C1 segment of cervical spinal cord (tissue), 14 donors: Measurements from ENCODE around the gene COTL1.
"Not testable (repeated sequence)": the region's sequence is repeated elsewhere in the genome, so short reads cannot be mapped to it uniquely, and the experiment has no call there.

Source experiments
- DNase-seq, 14 donors: peaks; one replicate each; lab custom pipeline; 2025; lab: John Stamatoyannopoulos, UW

The COTL1 gene

GRCh38 chr16:84643674-84644073 is 25.8 kb upstream of the COTL1 start:
- no peak for DNase-seq

- DNase-seq: peak in 2 of 14 donors; percentile 3 to 36
Observed at GRCh38 chr16:84643180-84643583, 25.3 kb upstream of the COTL1 start.

- DNase-seq: no peak
Observed at GRCh38 chr16:84641643-84642358, 23.9 kb upstream of the COTL1 start.

GRCh38 chr16:84640145-84640544 is 22.3 kb upstream of the COTL1 start:
- DNase-seq: no peak

GRCh38 chr16:84638231-84638806 is 20.4 kb upstream of the COTL1 start:
- no peak for DNase-seq

- no peak for DNase-seq
Observed at GRCh38 chr16:84637709-84638108, 19.8 kb upstream of the COTL1 start.

GRCh38 chr16:84635702-84636101 is 17.8 kb upstream of the COTL1 start:
- no peak for DNase-seq

GRCh38 chr16:84633622-84634021 is 15.7 kb upstream of the COTL1 start:
- DNase-seq: peak in 2 of 14 donors; percentile 9 to 14

- not testable (repeated sequence) for DNase-seq
Observed at GRCh38 chr16:84632862-84633261, 15.0 kb upstream of the COTL1 start.

- DNase-seq: no peak
Observed at GRCh38 chr16:84631886-84632285, 14.0 kb upstream of the COTL1 start.

GRCh38 chr16:84631153-84631466 is 13.2 kb upstream of the COTL1 start:
- no peak for DNase-seq

- no peak for DNase-seq
Observed at GRCh38 chr16:84630446-84631152, 12.7 kb upstream of the COTL1 start.

GRCh38 chr16:84630009-84630408 is 12.1 kb upstream of the COTL1 start:
- DNase-seq: no peak

- DNase-seq: no peak
Observed at GRCh38 chr16:84629580-84629979, 11.7 kb upstream of the COTL1 start.

- no peak for DNase-seq
Observed at GRCh38 chr16:84628226-84628731, 10.4 kb upstream of the COTL1 start.

- no peak for DNase-seq
Observed at GRCh38 chr16:84625556-84625955, 7.7 kb upstream of the COTL1 start.

- DNase-seq: not testable (repeated sequence)
Observed at GRCh38 chr16:84620913-84621312, 3.0 kb upstream of the COTL1 start.

GRCh38 chr16:84618581-84619460 is 943 bp upstream of the COTL1 start:
- peak in 5 of 14 donors; percentile 30 to 67 (median 51) for DNase-seq

- peak in 1 of 14 donors; percentile 66 for DNase-seq
Observed at GRCh38 chr16:84617041-84617790, 662 bp downstream of the COTL1 start.

- DNase-seq: no peak
Observed at GRCh38 chr16:84616515-84616914, 1.4 kb downstream of the COTL1 start.
